GM19372 (cell line): Measurements from ENCODE around the gene GRHPR.
"Not testable (repeated sequence)": the region's sequence is repeated elsewhere in the genome, so short reads cannot be mapped to it uniquely, and the experiment has no call there.

Source experiments
- ATAC-seq: cut with Tn5 transposase; IDR thresholded peaks from one replicate; pipeline ENCODE4 v1.9.1; 2021; ENCODE audit warnings: mild to moderate bottlenecking, low read depth, moderate library complexity; ENCODE audit not compliant: unreplicated experiment

The GRHPR gene

DNA sequence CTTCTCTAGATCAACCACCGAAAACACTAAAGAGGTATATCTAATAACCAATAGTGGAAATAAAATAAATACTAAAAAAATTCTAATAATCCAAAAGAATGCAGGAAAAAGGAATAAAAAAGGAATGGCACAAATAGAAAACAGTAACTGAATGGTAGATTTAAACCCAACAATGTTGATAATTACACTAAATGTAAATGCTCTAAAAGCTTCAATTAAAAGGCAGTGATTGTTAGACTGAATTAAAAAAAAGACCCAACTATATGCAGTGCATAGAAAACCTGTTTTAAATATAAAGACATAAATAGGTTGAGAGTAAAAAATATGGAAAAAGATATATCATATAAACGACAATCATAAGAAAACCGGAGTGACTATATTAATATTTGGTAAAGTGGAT lies 51.9 kb downstream of the GRHPR start:
- ATAC-seq = no peak

DNA sequence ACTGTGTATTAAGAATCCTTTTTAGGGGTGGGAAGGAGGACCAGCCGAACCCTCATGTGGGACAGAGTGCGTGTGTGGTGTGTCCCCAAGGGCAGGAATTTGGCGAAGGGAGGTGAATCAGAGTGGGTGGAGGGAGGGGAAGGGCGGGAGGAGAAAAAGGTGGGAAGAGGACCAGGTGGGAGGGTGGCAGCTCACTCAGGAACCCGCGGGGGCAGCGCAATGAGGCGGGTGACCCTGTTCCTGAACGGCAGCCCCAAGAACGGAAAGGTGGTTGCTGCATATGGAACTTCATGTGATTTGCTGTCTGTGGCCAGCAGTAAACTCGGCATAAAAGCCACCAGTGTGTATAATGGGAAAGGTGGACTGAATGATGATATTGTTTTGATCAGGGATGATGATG lies 54.4 kb downstream of the GRHPR start:
- no peak for ATAC-seq

DNA sequence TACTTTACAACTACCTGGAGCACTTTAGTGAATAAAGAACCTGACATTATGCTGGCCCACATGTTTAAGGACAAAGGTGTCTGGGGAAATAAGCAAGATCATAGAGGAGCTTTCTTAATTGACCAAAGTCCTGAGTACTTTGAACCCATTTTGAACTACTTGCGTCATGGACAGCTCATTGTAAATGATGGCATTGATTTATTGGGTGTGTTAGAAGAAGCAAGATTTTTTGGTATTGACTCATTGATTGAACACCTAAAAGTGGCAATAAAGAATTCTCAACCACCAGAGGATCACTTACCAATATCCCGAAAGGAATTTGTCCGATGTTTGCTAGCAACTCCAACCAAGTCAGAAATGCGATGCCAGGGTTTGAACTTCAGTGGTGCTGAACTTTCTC lies 54.9 kb downstream of the GRHPR start:
- not testable (repeated sequence) for ATAC-seq

DNA sequence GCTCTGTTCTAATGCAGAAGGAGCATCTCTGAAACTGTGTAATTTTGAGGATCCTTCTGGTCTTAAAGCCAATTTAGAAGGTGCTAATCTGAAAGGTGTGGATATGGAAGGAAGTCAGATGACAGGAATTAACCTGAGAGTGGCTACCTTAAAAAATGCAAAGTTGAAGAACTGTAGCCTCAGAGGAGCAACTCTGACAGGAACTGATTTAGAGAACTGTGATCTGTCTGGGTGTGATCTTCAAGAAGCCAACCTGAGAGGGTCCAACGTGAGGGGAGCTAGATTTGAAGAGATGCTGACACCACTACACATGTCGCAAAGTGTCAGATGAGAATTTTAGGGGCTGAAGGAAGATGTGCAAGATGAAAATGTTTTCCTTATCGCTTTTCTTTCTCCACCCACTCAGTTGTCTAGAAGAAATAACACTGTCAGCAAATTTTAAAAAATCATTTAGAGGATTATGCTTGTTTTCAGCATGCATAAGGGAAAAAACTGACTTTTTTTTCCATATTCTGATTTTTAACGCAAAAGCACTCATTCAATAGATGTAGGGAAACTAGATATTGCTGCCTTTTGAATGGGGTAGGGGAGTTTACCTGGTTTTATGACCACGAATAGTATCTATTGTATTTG lies 55.6 kb downstream of the GRHPR start:
- not testable (repeated sequence) for ATAC-seq

DNA sequence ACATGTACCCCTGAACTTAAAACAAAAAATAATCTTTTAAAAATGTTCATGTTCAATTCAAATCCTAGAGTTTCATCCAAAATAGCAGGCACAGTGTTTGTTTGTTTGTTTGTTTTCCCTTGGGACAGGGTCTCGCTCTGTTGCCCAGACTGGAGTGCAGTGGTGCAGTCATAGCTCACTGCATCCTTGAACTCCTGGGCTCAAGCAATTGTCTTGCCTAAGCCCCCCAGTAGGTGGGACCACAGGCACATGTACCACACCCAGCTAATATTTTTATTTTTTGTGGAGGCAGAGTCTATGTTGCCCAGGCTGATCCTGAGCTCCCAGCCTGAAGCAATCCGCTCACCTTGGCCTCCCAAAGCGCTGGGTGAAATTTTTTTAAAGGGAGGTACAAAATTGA lies 58.3 kb downstream of the GRHPR start:
- no peak for ATAC-seq

DNA sequence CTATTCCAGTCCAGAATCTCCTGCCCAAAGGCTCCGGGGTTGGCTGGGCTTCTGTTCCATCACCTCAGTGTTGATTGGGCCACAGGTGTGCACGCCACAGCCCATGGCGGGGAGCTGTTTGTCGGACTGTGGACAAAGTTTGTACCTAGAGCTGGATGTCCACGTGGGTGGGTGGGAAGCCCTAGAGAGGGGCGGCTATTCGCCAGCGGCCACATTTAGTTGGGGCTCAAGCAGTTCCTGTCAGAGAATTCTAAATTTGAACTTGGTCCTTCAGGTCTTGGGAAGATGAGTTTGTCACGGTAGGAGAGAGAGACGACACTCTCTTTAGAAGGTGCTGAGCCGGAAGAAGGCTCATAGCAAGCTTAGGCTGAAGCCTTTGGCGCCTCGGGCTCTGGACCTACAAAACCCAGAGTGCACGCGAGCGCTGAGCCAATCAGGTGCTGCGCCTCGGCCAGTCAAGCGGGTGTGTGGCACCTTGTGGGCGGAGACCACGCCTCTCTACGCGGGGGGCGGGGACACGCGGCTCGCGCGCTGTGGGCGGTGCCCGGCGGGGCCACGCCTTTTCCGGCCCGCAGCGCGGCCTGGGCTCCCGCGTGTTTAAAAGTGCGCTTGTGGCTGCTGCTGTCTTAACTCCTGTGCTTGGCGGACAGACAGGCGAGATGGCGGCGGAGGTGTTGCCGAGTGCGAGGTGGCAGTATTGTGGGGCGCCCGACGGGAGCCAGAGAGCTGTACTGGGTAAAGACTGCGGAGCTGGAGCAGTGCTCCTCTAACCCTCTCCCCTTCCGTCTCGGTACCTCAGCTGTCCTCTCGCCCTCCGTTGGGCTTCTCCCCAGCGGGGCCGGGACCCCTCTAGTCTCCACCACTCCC lies 63.1 kb downstream of the GRHPR start, which contains the start of gene POLR1E:
Gene POLR1E (plus strand): TSS at position 560 of the 867 bp plus-strand sequence. CDS start 100 bp downstream, at position 660.
- peak; percentile 94 for ATAC-seq

DNA sequence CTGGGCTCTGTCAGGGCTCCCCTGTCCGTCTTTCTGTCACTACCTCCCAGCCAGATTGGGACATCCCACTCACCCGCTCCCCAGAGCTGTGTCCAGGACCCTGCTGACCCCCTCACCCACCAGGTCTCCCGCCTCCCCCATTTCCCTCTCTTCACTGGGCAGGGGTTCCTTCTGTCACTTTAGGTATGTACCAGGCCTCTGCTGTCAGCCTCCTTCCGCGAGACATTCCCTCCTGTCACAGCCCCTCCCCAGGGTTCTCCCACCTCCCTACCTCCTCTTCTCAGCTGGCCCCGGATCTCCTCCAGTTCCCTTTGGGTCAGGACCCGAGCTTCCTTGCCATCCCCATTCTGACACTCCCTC lies 63.7 kb downstream of the GRHPR start:
- ATAC-seq = no peak
